HEK293 (cell line): ENCODE data around the gene KATNA1.

Experiments
- BCL11B ChIP-seq: fragments of 450-650 bp; formaldehyde crosslinking; IDR thresholded peaks from 2 replicates; pipeline ENCODE4 v1.5.1; 2016; ENCODE audit warnings: low read depth, missing biosample characterization, missing genetic modification characterization
- KLF10 ChIP-seq: fragments of 450-650 bp; IDR thresholded peaks from 2 replicates; pipeline ENCODE4 v1.5.1; 2018; ENCODE audit warnings: missing biosample characterization, mild to moderate bottlenecking, missing genetic modification characterization
- KLF16 ChIP-seq: fragments of 450-650 bp; formaldehyde crosslinking; IDR thresholded peaks from 2 replicates; pipeline ENCODE4 v1.5.1; 2017; ENCODE audit warnings: missing biosample characterization, missing genetic modification characterization
- MYNN ChIP-seq: fragments of 450-650 bp; formaldehyde crosslinking; IDR thresholded peaks from 2 replicates; pipeline ENCODE4 v1.5.1; 2016; ENCODE audit warnings: missing biosample characterization, missing genetic modification characterization, borderline replicate concordance
- MZF1 ChIP-seq: fragments of 450-650 bp; formaldehyde crosslinking; IDR thresholded peaks from 2 replicates; pipeline ENCODE4 v1.5.1; 2017; ENCODE audit warnings: missing biosample characterization, missing genetic modification characterization, borderline replicate concordance
- PATZ1 ChIP-seq: fragments of 450-650 bp; formaldehyde crosslinking; IDR thresholded peaks from 2 replicates; pipeline ENCODE4 v1.5.1; 2016; ENCODE audit warnings: missing biosample characterization, missing genetic modification characterization
- PBX3 ChIP-seq: sonication (generic); formaldehyde crosslinking; IDR thresholded peaks from 2 replicates; pipeline ENCODE4 v1.8.1; 2022; ENCODE audit warnings: mild to moderate bottlenecking, moderate library complexity, missing genetic modification reagents
- PRDM6 ChIP-seq: fragments of 450-650 bp; formaldehyde crosslinking; IDR thresholded peaks from 2 replicates; pipeline ENCODE4 v1.5.1; 2017; ENCODE audit warnings: missing biosample characterization, missing genetic modification characterization
- REPIN1 ChIP-seq: fragments of 450-650 bp; formaldehyde crosslinking; IDR thresholded peaks from 2 replicates; pipeline ENCODE4 v1.5.1; 2017; ENCODE audit warnings: missing biosample characterization, missing genetic modification characterization, low read depth
- SALL2 ChIP-seq: fragments of 450-650 bp; formaldehyde crosslinking; IDR thresholded peaks from 2 replicates; pipeline ENCODE4 v1.5.0; 2017; ENCODE audit warnings: missing biosample characterization, mild to moderate bottlenecking, missing genetic modification characterization, borderline replicate concordance
- SETDB1 ChIP-seq: IDR thresholded peaks from one replicate; pipeline ENCODE4 v1.6.1; 2017; ENCODE audit warnings: mild to moderate bottlenecking, low read length, moderate library complexity, mixed read lengths; ENCODE audit not compliant: insufficient read length
- ZBTB21 ChIP-seq: fragments of 450-650 bp; formaldehyde crosslinking; IDR thresholded peaks from 2 replicates; pipeline ENCODE4 v1.5.1; 2017; ENCODE audit warnings: missing biosample characterization, missing genetic modification characterization
- ZEB2 ChIP-seq: fragments of 450-650 bp; formaldehyde crosslinking; IDR thresholded peaks from 2 replicates; pipeline ENCODE4 v1.5.1; 2016; ENCODE audit warnings: missing biosample characterization, missing genetic modification characterization
- ZNF10 ChIP-seq: fragments of 450-650 bp; formaldehyde crosslinking; IDR thresholded peaks from 2 replicates; pipeline ENCODE4 v1.5.1; 2017; ENCODE audit warnings: missing biosample characterization, missing genetic modification characterization
- ZNF148 ChIP-seq: fragments of 450-650 bp; formaldehyde crosslinking; IDR thresholded peaks from 2 replicates; pipeline ENCODE4 v1.5.0; 2017; ENCODE audit warnings: missing biosample characterization, missing genetic modification characterization, borderline replicate concordance
- ZNF155 ChIP-seq: fragments of 450-650 bp; formaldehyde crosslinking; IDR thresholded peaks from 2 replicates; pipeline ENCODE4 v1.5.1; 2016; ENCODE audit warnings: missing biosample characterization, missing genetic modification characterization
- ZNF16 ChIP-seq: fragments of 450-650 bp; formaldehyde crosslinking; IDR thresholded peaks from 2 replicates; pipeline ENCODE4 v1.5.1; 2016; ENCODE audit warnings: low read depth, missing biosample characterization, missing genetic modification characterization
- ZNF175 ChIP-seq: fragments of 450-650 bp; formaldehyde crosslinking; IDR thresholded peaks from 2 replicates; pipeline ENCODE4 v1.5.1; 2016; ENCODE audit warnings: missing biosample characterization, missing genetic modification characterization
- ZNF18 ChIP-seq: fragments of 450-650 bp; formaldehyde crosslinking; IDR thresholded peaks from 2 replicates; pipeline ENCODE4 v1.5.1; 2016; ENCODE audit warnings: missing biosample characterization, missing genetic modification characterization
- ZNF23 ChIP-seq: fragments of 450-650 bp; formaldehyde crosslinking; IDR thresholded peaks from 2 replicates; pipeline ENCODE4 v1.5.1; 2016; ENCODE audit warnings: missing biosample characterization, missing genetic modification characterization, borderline replicate concordance
- ZNF398 ChIP-seq: fragments of 450-650 bp; formaldehyde crosslinking; IDR thresholded peaks from 2 replicates; pipeline ENCODE4 v1.5.1; 2017; ENCODE audit warnings: missing biosample characterization, missing genetic modification characterization
- ZNF449 ChIP-seq: fragments of 450-650 bp; formaldehyde crosslinking; IDR thresholded peaks from 2 replicates; pipeline ENCODE4 v1.5.1; 2017; ENCODE audit warnings: missing biosample characterization, mild to moderate bottlenecking, missing genetic modification characterization, moderate library complexity
- ZNF596 ChIP-seq: fragments of 450-650 bp; IDR thresholded peaks from 2 replicates; pipeline ENCODE4 v1.5.0; 2018; ENCODE audit warnings: missing biosample characterization, mild to moderate bottlenecking, missing genetic modification characterization, moderate library complexity
- ZNF623 ChIP-seq: fragments of 450-650 bp; formaldehyde crosslinking; IDR thresholded peaks from 2 replicates; pipeline ENCODE4 v1.5.1; 2016; ENCODE audit warnings: missing biosample characterization, missing genetic modification characterization
- ZNF645 ChIP-seq: fragments of 450-650 bp; formaldehyde crosslinking; IDR thresholded peaks from 2 replicates; pipeline ENCODE4; 2016; ENCODE audit warnings: missing biosample characterization, missing genetic modification characterization

The KATNA1 gene

GRCh38 chr6:149545754-149546471, 102.6 kb downstream of the KATNA1 start, which contains the start of gene PPIL4 (continued):
- TF ChIP-seq ZNF596 (tag by site-specific recombination) (no peak), KLF16 (tag by site-specific recombination) (peak; percentile 84), ZNF23 (tag by site-specific recombination) (no peak), REPIN1 (tag by site-specific recombination) (no peak), PRDM6 (tag by site-specific recombination) (no peak), MZF1 (tag by site-specific recombination) (no peak), ZEB2 (peak; percentile 100), ZNF449 (peak; percentile 66; the same call in 1 of the 2 replicates), PBX3 (CRISPR knock-in tag) (peak; percentile 87; the same call in 1 of the 2 replicates), BCL11B (tag by site-specific recombination) (no peak), ZNF10 (peak; percentile 12; the same call in 1 of the 2 replicates), ZNF148 (tag by site-specific recombination) (no peak), MYNN (no peak), SETDB1 (no peak), ZNF175 (tag by site-specific recombination) (no peak), ZBTB21 (tag by site-specific recombination) (peak; percentile 95), SALL2 (tag by site-specific recombination) (no peak), ZNF18 (tag by site-specific recombination) (no peak), PATZ1 (tag by site-specific recombination) (peak; percentile 89), ZNF398 (tag by site-specific recombination) (peak; percentile 9; the same call in 1 of the 2 replicates), KLF10 (tag by site-specific recombination) (peak; percentile 85), ZNF155 (tag by site-specific recombination) (no peak), ZNF16 (tag by site-specific recombination) (no peak), ZNF623 (no peak), ZNF645 (tag by site-specific recombination) (no peak)
